ENCODE results near the gene BCAP29.

BCAP29 gene

DNA sequence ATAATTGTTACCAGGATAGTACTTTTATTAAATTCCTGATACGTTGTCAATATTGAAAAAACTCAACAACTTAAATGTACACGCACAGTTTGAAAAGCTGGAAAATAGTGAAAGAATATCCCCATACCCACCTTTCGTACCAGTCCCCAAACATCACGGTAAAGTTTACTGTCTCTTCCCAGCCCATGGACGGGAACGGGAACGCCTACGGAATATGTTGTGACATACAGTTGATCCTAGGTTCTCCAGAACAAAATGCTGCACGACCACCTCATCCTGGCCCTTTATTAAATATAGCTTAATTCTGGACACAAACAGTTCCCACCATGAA is 527 bp upstream of the BCAP29 start:
- Histone ChIP-seq H3K79me2 (ENCODE audit: insufficient read depth, low read length) (peaks cover 13% of the 10 kb centered on the region), H2AFZ (ENCODE audit: low read length) (peak overlapping the region; percentile 48), H3K27me3 (ENCODE audit: insufficient read depth, low read length) (no peaks in the 10 kb centered on the region), H3K9me2 (ENCODE audit: low read depth, low read length) (no peaks in the 10 kb centered on the region), H3K36me3 (ENCODE audit: insufficient read depth, low read length) (peaks cover 18% of the 10 kb centered on the region), H3F3A (ENCODE audit: insufficient read depth, low read length) (peaks cover 14% of the 10 kb centered on the region; the same call in 1 of the 2 replicates), H3K4me1 (ENCODE audit: insufficient read depth, low read length, severe bottlenecking) (peaks cover 36% of the 10 kb centered on the region), H3K9ac (ENCODE audit: low read length) (peak overlapping the region; percentile 95), H4K20me1 (ENCODE audit: insufficient read depth, low read length) (no peaks in the 10 kb centered on the region), H3K4me3 (ENCODE audit: low read depth, low read length, poor library complexity, severe bottlenecking) (peak overlapping the region; percentile 90), H3K4me2 (ENCODE audit: low read length) (peak overlapping the region; percentile 91), H3K9me3 (ENCODE audit: low read length) (no peaks in the 10 kb centered on the region), H3K27ac (ENCODE audit: low read depth, low read length, poor library complexity, severe bottlenecking) (peak overlapping the region; percentile 65)
- TF ChIP-seq EZH2 (IDR thresholded peaks at IDR 0.05; ENCODE audit: borderline replicate concordance, low read length), result no peak
- TF ChIP-seq, protein P1, sequence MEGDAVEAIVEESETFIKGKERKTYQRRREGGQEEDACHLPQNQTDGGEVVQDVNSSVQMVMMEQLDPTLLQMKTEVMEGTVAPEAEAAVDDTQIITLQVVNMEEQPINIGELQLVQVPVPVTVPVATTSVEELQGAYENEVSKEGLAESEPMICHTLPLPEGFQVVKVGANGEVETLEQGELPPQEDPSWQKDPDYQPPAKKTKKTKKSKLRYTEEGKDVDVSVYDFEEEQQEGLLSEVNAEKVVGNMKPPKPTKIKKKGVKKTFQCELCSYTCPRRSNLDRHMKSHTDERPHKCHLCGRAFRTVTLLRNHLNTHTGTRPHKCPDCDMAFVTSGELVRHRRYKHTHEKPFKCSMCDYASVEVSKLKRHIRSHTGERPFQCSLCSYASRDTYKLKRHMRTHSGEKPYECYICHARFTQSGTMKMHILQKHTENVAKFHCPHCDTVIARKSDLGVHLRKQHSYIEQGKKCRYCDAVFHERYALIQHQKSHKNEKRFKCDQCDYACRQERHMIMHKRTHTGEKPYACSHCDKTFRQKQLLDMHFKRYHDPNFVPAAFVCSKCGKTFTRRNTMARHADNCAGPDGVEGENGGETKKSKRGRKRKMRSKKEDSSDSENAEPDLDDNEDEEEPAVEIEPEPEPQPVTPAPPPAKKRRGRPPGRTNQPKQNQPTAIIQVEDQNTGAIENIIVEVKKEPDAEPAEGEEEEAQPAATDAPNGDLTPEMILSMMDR (IDR thresholded peaks at IDR 0.05; ENCODE audit: low read length), result no peak

- H2AFZ ChIP-seq (ENCODE audit: low read length), result peak overlapping the region; percentile 52; the same call in 1 of the 2 replicates
- no peaks in the 10 kb centered on the region for H3K9me3 ChIP-seq (ENCODE audit: low read length)
- H4K20me1 ChIP-seq (ENCODE audit: insufficient read depth, low read length), result no peaks in the 10 kb centered on the region
- peak overlapping the region; percentile 95 for H3K9ac ChIP-seq (ENCODE audit: low read length)
- no peaks in the 10 kb centered on the region for H3K27me3 ChIP-seq (ENCODE audit: insufficient read depth, low read length)
- peaks cover 36% of the 10 kb centered on the region for H3K4me1 ChIP-seq (ENCODE audit: insufficient read depth, low read length, severe bottlenecking)
- H3K36me3 ChIP-seq (ENCODE audit: insufficient read depth, low read length), result peaks cover 23% of the 10 kb centered on the region
- H3K4me3 ChIP-seq (ENCODE audit: low read depth, low read length, poor library complexity, severe bottlenecking), result peak overlapping the region; percentile 90
- peaks cover 13% of the 10 kb centered on the region for H3K79me2 ChIP-seq (ENCODE audit: insufficient read depth, low read length)
- no peaks in the 10 kb centered on the region for H3K9me2 ChIP-seq (ENCODE audit: low read depth, low read length)
- no peak for TF ChIP-seq EZH2 (IDR thresholded peaks at IDR 0.05; ENCODE audit: borderline replicate concordance, low read length)
- TF ChIP-seq, protein P1 (IDR thresholded peaks at IDR 0.05; ENCODE audit: low read length), result no peak; the same call in 1 of the 2 replicates
- peak overlapping the region; percentile 91 for H3K4me2 ChIP-seq (ENCODE audit: low read length)
- peaks cover 14% of the 10 kb centered on the region; the same call in 1 of the 2 replicates for H3F3A ChIP-seq (ENCODE audit: insufficient read depth, low read length)
- H3K27ac ChIP-seq (ENCODE audit: low read depth, low read length, poor library complexity, severe bottlenecking), result peak overlapping the region; percentile 66
These were observed 804 bp downstream of the BCAP29 start for GRCh38 chr7:107580716-107581383.

DNA sequence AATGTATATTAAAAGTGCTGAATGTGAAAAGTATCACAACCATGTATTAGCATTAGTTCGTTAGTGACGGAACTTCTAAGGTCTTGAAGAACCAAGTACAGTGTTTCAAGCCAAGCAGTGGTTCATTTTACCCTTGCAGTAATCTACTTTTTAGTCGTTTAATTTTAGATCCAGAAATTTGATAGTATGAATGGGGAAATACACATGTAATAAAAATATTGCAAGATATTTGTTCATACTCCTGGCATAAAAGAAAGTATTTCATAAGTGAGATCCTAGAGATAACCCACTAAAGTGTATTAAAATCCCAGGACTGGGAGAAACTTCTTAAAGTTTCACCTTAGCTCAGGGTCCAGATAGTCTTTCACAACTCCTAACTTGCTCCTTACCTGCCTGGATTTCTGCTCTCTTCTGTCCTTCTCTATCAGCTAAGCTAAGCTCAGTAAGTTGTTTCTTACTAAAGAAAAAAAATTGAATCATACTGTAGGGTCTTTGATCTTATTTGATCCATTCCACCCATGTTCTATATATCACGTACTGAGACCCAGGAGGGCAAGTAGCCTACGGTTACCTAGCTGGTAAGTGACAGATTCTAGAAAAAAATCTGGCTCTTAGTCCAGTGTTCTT is 1.5 kb downstream of the BCAP29 start:
- H3K9me3 ChIP-seq (ENCODE audit: low read length), result no peaks in the 10 kb centered on the region
- peak overlapping the region; percentile 66 for H3K27ac ChIP-seq (ENCODE audit: low read depth, low read length, poor library complexity, severe bottlenecking)
- H3K79me2 ChIP-seq (ENCODE audit: insufficient read depth, low read length), result peaks cover 13% of the 10 kb centered on the region
- peaks cover 36% of the 10 kb centered on the region for H3K4me1 ChIP-seq (ENCODE audit: insufficient read depth, low read length, severe bottlenecking)
- peak overlapping the region; percentile 95 for H3K9ac ChIP-seq (ENCODE audit: low read length)
- peak overlapping the region; percentile 90 for H3K4me3 ChIP-seq (ENCODE audit: low read depth, low read length, poor library complexity, severe bottlenecking)
- H3K36me3 ChIP-seq (ENCODE audit: insufficient read depth, low read length), result peaks cover 29% of the 10 kb centered on the region
- H3F3A ChIP-seq (ENCODE audit: insufficient read depth, low read length), result peaks cover 14% of the 10 kb centered on the region; the same call in 1 of the 2 replicates
- peak overlapping the region; percentile 91 for H3K4me2 ChIP-seq (ENCODE audit: low read length)
- peak overlapping the region; percentile 2; the same call in 1 of the 2 replicates for H2AFZ ChIP-seq (ENCODE audit: low read length)
- TF ChIP-seq, protein P1 (IDR thresholded peaks at IDR 0.05; ENCODE audit: low read length), result no peak
- TF ChIP-seq EZH2 (IDR thresholded peaks at IDR 0.05; ENCODE audit: borderline replicate concordance, low read length), result no peak
- no peaks in the 10 kb centered on the region for H4K20me1 ChIP-seq (ENCODE audit: insufficient read depth, low read length)
- no peaks in the 10 kb centered on the region for H3K9me2 ChIP-seq (ENCODE audit: low read depth, low read length)
- no peaks in the 10 kb centered on the region for H3K27me3 ChIP-seq (ENCODE audit: insufficient read depth, low read length)
